HEK293 (cell line): Measurements from ENCODE around the gene COX7A1.

Source experiments
- EGR2 ChIP-seq: fragments of 450-650 bp; formaldehyde crosslinking; IDR thresholded peaks from 2 replicates; pipeline ENCODE4 v1.5.1; 2016; ENCODE audit warnings: low read depth, missing biosample characterization, missing genetic modification characterization
- YY1 ChIP-seq: fragments of 450-650 bp; formaldehyde crosslinking; IDR thresholded peaks from 2 replicates; pipeline ENCODE4 v1.5.1; 2018; ENCODE audit warnings: missing biosample characterization, missing genetic modification characterization
- ZNF112 ChIP-seq: fragments of 450-650 bp; formaldehyde crosslinking; IDR thresholded peaks from 2 replicates; pipeline ENCODE4 v1.5.0; 2017; ENCODE audit warnings: missing biosample characterization, missing genetic modification characterization
- ZNF121 ChIP-seq: fragments of 450-650 bp; formaldehyde crosslinking; IDR thresholded peaks from 2 replicates; pipeline ENCODE4 v1.5.1; 2016; ENCODE audit warnings: missing biosample characterization, missing genetic modification characterization
- ZNF311 ChIP-seq: fragments of 450-650 bp; formaldehyde crosslinking; IDR thresholded peaks from 2 replicates; pipeline ENCODE4 v1.5.1; 2017; ENCODE audit warnings: missing biosample characterization, missing genetic modification characterization, borderline replicate concordance
- ZNF530 ChIP-seq: fragments of 450-650 bp; formaldehyde crosslinking; IDR thresholded peaks from 2 replicates; pipeline ENCODE4 v1.5.1; 2016; ENCODE audit warnings: low read depth, missing biosample characterization, missing genetic modification characterization
- ZNF624 ChIP-seq: fragments of 450-650 bp; formaldehyde crosslinking; IDR thresholded peaks from 2 replicates; pipeline ENCODE4 v1.5.1; 2017; ENCODE audit warnings: missing biosample characterization, missing genetic modification characterization
- ZNF626 ChIP-seq: fragments of 450-650 bp; sonication (Bioruptor Pico); formaldehyde crosslinking; IDR thresholded peaks from 2 replicates; pipeline ENCODE4 v1.5.1; 2018; ENCODE audit warnings: missing biosample characterization, missing genetic modification characterization, inconsistent platforms
- ZNF768 ChIP-seq: fragments of 450-650 bp; formaldehyde crosslinking; IDR thresholded peaks from 2 replicates; pipeline ENCODE4 v1.5.1; 2018; ENCODE audit warnings: missing biosample characterization, mild to moderate bottlenecking, missing genetic modification characterization
- ZNF777 ChIP-seq: fragments of 450-650 bp; formaldehyde crosslinking; IDR thresholded peaks from 2 replicates; pipeline ENCODE4 v1.5.1; 2017; ENCODE audit warnings: missing biosample characterization, missing genetic modification characterization, borderline replicate concordance
- ZNF791 ChIP-seq: fragments of 450-650 bp; formaldehyde crosslinking; IDR thresholded peaks from 2 replicates; pipeline ENCODE4 v1.5.1; 2016; ENCODE audit warnings: missing biosample characterization, missing genetic modification characterization
- ZNF837 ChIP-seq: fragments of 450-650 bp; formaldehyde crosslinking; IDR thresholded peaks from 2 replicates; pipeline ENCODE4 v1.5.1; 2016; ENCODE audit warnings: missing biosample characterization, missing genetic modification characterization
- TF ChIP-seq, protein P1 (sequence below): fragments of 450-650 bp; formaldehyde crosslinking; IDR thresholded peaks from 2 replicates; pipeline ENCODE4 v1.5.1; 2017; ENCODE audit warnings: missing biosample characterization, missing genetic modification characterization
- TF ChIP-seq, protein P2 (sequence below): fragments of 450-650 bp; formaldehyde crosslinking; IDR thresholded peaks from 2 replicates; pipeline ENCODE4 v1.5.1; 2016; ENCODE audit warnings: missing biosample characterization, missing genetic modification characterization
- TF ChIP-seq, protein P3 (sequence below): fragments of 450-650 bp; formaldehyde crosslinking; IDR thresholded peaks from 2 replicates; pipeline ENCODE4 v1.5.1; 2016; ENCODE audit warnings: missing biosample characterization, missing genetic modification characterization, borderline replicate concordance
- TF ChIP-seq, protein P4 (sequence below): fragments of 450-650 bp; formaldehyde crosslinking; IDR thresholded peaks from 2 replicates; pipeline ENCODE4; 2016; ENCODE audit warnings: missing biosample characterization, missing genetic modification characterization
- TF ChIP-seq, protein P5 (sequence below): fragments of 450-650 bp; formaldehyde crosslinking; IDR thresholded peaks from 2 replicates; pipeline ENCODE4 v1.5.1; 2016; ENCODE audit warnings: missing biosample characterization, missing genetic modification characterization
- TF ChIP-seq, protein P6 (sequence below): fragments of 450-650 bp; formaldehyde crosslinking; IDR thresholded peaks from 2 replicates; pipeline ENCODE4 v1.5.1; 2017; ENCODE audit warnings: missing biosample characterization, missing genetic modification characterization
- TF ChIP-seq, protein P7 (sequence below): fragments of 450-650 bp; formaldehyde crosslinking; IDR thresholded peaks from 2 replicates; pipeline ENCODE4 v1.5.1; 2016; ENCODE audit warnings: missing biosample characterization, missing genetic modification characterization
- TF ChIP-seq, protein P8 (sequence below): fragments of 450-650 bp; formaldehyde crosslinking; IDR thresholded peaks from 2 replicates; pipeline ENCODE4 v1.5.1; 2016; ENCODE audit warnings: missing biosample characterization, missing genetic modification characterization, low read depth

COX7A1 gene

DNA sequence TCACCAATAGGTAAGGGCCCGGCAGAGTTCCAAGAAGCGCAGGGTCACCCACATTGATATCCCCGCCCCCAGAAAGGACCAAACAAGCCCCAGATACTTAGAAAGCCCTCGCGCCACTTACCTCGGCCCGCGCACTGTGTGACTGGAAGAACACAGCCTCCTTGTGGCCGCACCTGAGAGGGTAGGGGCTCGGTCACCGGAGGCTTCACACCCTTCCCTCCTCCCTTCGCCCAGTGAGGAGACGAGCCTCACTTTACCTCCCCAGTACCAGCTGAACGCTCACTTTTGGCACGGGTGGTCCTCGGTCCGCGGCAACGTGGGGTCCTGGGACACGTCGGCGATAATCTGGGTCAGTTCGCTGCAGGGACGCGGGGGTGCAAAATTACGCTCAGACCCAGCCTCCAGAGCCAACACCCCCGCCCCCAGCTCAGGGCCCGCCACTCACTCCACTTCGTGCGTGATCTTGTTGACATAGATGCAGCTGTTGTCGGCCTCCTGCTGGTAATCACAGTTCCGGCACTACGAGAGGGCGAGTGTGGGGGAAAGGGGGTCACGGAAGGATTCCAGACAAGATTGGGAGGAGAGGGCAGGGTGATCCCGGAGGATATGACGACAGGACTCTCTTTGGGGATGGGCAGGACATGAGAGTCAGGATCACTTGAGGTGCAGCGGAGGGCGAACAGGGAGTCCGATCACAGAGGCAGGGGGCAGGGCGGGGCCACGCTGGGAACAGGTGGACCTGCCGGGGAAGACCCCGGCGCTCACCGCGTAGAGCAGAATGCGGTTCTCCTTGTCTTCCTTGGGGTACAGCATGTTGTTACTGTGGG, 38.1 kb downstream of the COX7A1 start (continued):
- TF ChIP-seq, protein P1, sequence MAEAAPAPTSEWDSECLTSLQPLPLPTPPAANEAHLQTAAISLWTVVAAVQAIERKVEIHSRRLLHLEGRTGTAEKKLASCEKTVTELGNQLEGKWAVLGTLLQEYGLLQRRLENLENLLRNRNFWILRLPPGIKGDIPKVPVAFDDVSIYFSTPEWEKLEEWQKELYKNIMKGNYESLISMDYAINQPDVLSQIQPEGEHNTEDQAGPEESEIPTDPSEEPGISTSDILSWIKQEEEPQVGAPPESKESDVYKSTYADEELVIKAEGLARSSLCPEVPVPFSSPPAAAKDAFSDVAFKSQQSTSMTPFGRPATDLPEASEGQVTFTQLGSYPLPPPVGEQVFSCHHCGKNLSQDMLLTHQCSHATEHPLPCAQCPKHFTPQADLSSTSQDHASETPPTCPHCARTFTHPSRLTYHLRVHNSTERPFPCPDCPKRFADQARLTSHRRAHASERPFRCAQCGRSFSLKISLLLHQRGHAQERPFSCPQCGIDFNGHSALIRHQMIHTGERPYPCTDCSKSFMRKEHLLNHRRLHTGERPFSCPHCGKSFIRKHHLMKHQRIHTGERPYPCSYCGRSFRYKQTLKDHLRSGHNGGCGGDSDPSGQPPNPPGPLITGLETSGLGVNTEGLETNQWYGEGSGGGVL = peak; percentile 88
- no peak for TF ChIP-seq ZNF626
- no peak for TF ChIP-seq ZNF837 (tag by site-specific recombination)
- no peak for TF ChIP-seq ZNF121 (tag by site-specific recombination)
- TF ChIP-seq ZNF311 (tag by site-specific recombination) = no peak
- TF ChIP-seq ZNF530 (tag by site-specific recombination) = no peak
- TF ChIP-seq, protein P2, sequence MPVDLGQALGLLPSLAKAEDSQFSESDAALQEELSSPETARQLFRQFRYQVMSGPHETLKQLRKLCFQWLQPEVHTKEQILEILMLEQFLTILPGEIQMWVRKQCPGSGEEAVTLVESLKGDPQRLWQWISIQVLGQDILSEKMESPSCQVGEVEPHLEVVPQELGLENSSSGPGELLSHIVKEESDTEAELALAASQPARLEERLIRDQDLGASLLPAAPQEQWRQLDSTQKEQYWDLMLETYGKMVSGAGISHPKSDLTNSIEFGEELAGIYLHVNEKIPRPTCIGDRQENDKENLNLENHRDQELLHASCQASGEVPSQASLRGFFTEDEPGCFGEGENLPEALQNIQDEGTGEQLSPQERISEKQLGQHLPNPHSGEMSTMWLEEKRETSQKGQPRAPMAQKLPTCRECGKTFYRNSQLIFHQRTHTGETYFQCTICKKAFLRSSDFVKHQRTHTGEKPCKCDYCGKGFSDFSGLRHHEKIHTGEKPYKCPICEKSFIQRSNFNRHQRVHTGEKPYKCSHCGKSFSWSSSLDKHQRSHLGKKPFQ (tag by site-specific recombination) = no peak; the same call in 1 of the 2 replicates
- TF ChIP-seq, protein P3, sequence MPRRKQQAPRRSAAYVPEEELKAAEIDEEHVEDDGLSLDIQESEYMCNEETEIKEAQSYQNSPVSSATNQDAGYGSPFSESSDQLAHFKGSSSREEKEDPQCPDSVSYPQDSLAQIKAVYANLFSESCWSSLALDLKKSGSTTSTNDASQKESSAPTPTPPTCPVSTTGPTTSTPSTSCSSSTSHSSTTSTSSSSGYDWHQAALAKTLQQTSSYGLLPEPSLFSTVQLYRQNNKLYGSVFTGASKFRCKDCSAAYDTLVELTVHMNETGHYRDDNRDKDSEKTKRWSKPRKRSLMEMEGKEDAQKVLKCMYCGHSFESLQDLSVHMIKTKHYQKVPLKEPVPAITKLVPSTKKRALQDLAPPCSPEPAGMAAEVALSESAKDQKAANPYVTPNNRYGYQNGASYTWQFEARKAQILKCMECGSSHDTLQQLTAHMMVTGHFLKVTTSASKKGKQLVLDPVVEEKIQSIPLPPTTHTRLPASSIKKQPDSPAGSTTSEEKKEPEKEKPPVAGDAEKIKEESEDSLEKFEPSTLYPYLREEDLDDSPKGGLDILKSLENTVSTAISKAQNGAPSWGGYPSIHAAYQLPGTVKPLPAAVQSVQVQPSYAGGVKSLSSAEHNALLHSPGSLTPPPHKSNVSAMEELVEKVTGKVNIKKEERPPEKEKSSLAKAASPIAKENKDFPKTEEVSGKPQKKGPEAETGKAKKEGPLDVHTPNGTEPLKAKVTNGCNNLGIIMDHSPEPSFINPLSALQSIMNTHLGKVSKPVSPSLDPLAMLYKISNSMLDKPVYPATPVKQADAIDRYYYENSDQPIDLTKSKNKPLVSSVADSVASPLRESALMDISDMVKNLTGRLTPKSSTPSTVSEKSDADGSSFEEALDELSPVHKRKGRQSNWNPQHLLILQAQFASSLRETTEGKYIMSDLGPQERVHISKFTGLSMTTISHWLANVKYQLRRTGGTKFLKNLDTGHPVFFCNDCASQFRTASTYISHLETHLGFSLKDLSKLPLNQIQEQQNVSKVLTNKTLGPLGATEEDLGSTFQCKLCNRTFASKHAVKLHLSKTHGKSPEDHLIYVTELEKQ = peak; percentile 60
- TF ChIP-seq ZNF624 = no peak
- TF ChIP-seq ZNF112 (tag by site-specific recombination) = no peak
- TF ChIP-seq, protein P4, sequence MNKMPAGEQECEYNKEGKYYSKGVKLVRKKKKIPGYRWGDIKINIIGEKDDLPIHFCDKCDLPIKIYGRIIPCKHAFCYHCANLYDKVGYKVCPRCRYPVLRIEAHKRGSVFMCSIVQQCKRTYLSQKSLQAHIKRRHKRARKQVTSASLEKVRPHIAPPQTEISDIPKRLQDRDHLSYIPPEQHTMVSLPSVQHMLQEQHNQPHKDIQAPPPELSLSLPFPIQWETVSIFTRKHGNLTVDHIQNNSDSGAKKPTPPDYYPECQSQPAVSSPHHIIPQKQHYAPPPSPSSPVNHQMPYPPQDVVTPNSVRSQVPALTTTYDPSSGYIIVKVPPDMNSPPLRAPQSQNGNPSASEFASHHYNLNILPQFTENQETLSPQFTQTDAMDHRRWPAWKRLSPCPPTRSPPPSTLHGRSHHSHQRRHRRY (tag by site-specific recombination) = peak; percentile 66
- TF ChIP-seq YY1 (tag by site-specific recombination) = no peak
- TF ChIP-seq ZNF777 = peak; percentile 93
- TF ChIP-seq EGR2 = peak; percentile 73; the same call in 1 of the 2 replicates
- TF ChIP-seq, protein P5, sequence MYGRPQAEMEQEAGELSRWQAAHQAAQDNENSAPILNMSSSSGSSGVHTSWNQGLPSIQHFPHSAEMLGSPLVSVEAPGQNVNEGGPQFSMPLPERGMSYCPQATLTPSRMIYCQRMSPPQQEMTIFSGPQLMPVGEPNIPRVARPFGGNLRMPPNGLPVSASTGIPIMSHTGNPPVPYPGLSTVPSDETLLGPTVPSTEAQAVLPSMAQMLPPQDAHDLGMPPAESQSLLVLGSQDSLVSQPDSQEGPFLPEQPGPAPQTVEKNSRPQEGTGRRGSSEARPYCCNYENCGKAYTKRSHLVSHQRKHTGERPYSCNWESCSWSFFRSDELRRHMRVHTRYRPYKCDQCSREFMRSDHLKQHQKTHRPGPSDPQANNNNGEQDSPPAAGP (tag by site-specific recombination) = no peak
- TF ChIP-seq, protein P6, sequence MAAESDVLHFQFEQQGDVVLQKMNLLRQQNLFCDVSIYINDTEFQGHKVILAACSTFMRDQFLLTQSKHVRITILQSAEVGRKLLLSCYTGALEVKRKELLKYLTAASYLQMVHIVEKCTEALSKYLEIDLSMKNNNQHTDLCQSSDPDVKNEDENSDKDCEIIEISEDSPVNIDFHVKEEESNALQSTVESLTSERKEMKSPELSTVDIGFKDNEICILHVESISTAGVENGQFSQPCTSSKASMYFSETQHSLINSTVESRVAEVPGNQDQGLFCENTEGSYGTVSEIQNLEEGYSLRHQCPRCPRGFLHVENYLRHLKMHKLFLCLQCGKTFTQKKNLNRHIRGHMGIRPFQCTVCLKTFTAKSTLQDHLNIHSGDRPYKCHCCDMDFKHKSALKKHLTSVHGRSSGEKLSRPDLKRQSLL = no peak
- TF ChIP-seq ZNF768 = no peak; the same call in 1 of the 2 replicates
- 0 out of 2 replicates have a peak, but pooled peaks have one; percentile 39 for TF ChIP-seq ZNF791 (tag by site-specific recombination)
- TF ChIP-seq, protein P7, sequence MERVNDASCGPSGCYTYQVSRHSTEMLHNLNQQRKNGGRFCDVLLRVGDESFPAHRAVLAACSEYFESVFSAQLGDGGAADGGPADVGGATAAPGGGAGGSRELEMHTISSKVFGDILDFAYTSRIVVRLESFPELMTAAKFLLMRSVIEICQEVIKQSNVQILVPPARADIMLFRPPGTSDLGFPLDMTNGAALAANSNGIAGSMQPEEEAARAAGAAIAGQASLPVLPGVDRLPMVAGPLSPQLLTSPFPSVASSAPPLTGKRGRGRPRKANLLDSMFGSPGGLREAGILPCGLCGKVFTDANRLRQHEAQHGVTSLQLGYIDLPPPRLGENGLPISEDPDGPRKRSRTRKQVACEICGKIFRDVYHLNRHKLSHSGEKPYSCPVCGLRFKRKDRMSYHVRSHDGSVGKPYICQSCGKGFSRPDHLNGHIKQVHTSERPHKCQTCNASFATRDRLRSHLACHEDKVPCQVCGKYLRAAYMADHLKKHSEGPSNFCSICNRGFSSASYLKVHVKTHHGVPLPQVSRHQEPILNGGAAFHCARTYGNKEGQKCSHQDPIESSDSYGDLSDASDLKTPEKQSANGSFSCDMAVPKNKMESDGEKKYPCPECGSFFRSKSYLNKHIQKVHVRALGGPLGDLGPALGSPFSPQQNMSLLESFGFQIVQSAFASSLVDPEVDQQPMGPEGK (tag by site-specific recombination) = peak; percentile 81; the same call in 1 of the 2 replicates
- TF ChIP-seq, protein P8, sequence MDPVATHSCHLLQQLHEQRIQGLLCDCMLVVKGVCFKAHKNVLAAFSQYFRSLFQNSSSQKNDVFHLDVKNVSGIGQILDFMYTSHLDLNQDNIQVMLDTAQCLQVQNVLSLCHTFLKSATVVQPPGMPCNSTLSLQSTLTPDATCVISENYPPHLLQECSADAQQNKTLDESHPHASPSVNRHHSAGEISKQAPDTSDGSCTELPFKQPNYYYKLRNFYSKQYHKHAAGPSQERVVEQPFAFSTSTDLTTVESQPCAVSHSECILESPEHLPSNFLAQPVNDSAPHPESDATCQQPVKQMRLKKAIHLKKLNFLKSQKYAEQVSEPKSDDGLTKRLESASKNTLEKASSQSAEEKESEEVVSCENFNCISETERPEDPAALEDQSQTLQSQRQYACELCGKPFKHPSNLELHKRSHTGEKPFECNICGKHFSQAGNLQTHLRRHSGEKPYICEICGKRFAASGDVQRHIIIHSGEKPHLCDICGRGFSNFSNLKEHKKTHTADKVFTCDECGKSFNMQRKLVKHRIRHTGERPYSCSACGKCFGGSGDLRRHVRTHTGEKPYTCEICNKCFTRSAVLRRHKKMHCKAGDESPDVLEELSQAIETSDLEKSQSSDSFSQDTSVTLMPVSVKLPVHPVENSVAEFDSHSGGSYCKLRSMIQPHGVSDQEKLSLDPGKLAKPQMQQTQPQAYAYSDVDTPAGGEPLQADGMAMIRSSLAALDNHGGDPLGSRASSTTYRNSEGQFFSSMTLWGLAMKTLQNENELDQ (tag by site-specific recombination) = no peak
